Measurements from ENCODE around the gene PIWIL1. TPM values are rescaled to one million over a fixed set of nuclear protein-coding genes. Genes with fewer than 3 reads are reported as not detected.

Gene PIWIL1
- total RNA-seq, 1 donor from 2014 or later = not detected

- H3K4me3 Mint-ChIP-seq = no peak overlapping the region
- peaks cover 44% of the 10 kb centered on the region for H3K27me3 Mint-ChIP-seq (ENCODE audit: low read depth)
- no peak for DNase-seq (ENCODE audit: low read depth, low spot score)
- H3K4me1 Mint-ChIP-seq = no peaks in the 10 kb centered on the region
- TF ChIP-seq CTCF (conservative IDR thresholded peaks at IDR 0.05) = no peak
- peaks cover 2% of the 10 kb centered on the region for H3K36me3 Mint-ChIP-seq (ENCODE audit: low read depth)
- peaks cover 5% of the 10 kb centered on the region for H3K9me3 Mint-ChIP-seq
- H3K27ac Mint-ChIP-seq (ENCODE audit: unreplicated experiment) = no peak overlapping the region
Observed at GRCh38 chr12:130384234-130384633, 46.5 kb downstream of the PIWIL1 start.

- Mint-ChIP-seq H3K27ac (ENCODE audit: unreplicated experiment) (no peak overlapping the region), H3K4me3 (no peak overlapping the region), H3K9me3 (peaks cover 5% of the 10 kb centered on the region), H3K27me3 (ENCODE audit: low read depth) (peaks cover 43% of the 10 kb centered on the region), H3K36me3 (ENCODE audit: low read depth) (peaks cover 2% of the 10 kb centered on the region), H3K4me1 (no peaks in the 10 kb centered on the region)
- DNase-seq (ENCODE audit: low read depth, low spot score) = no peak
- TF ChIP-seq CTCF (conservative IDR thresholded peaks at IDR 0.05) = no peak
Observed at GRCh38 chr12:130385193-130385592, 47.5 kb downstream of the PIWIL1 start.

GRCh38 chr12:130391186-130391585 lies 53.5 kb downstream of the PIWIL1 start:
- H3K9me3 Mint-ChIP-seq = peaks cover 4% of the 10 kb centered on the region
- no peak for TF ChIP-seq CTCF (conservative IDR thresholded peaks at IDR 0.05)
- no peak overlapping the region for H3K27ac Mint-ChIP-seq (ENCODE audit: unreplicated experiment)
- no peak for DNase-seq (ENCODE audit: low read depth, low spot score)
- peaks cover 17% of the 10 kb centered on the region for H3K27me3 Mint-ChIP-seq (ENCODE audit: low read depth)
- no peak overlapping the region for H3K4me3 Mint-ChIP-seq
- peaks cover 7% of the 10 kb centered on the region for H3K4me1 Mint-ChIP-seq
- H3K36me3 Mint-ChIP-seq (ENCODE audit: low read depth) = peaks cover 4% of the 10 kb centered on the region

- H3K9me3 Mint-ChIP-seq = peaks cover 4% of the 10 kb centered on the region
- DNase-seq (ENCODE audit: low read depth, low spot score) = no peak
- peaks cover 15% of the 10 kb centered on the region for H3K4me1 Mint-ChIP-seq
- peaks cover 2% of the 10 kb centered on the region for H3K36me3 Mint-ChIP-seq (ENCODE audit: low read depth)
- H3K4me3 Mint-ChIP-seq = no peak overlapping the region
- peak overlapping the region; percentile 22 for H3K27ac Mint-ChIP-seq (ENCODE audit: unreplicated experiment)
- H3K27me3 Mint-ChIP-seq (ENCODE audit: low read depth) = peaks cover 16% of the 10 kb centered on the region
- no peak for TF ChIP-seq CTCF (conservative IDR thresholded peaks at IDR 0.05)
Observed at GRCh38 chr12:130394906-130395305, 57.2 kb downstream of the PIWIL1 start.

- DNase-seq (ENCODE audit: low read depth, low spot score) = no peak
- TF ChIP-seq CTCF (conservative IDR thresholded peaks at IDR 0.05) = no peak
- Mint-ChIP-seq H3K4me1 (peaks cover 15% of the 10 kb centered on the region), H3K9me3 (peaks cover 4% of the 10 kb centered on the region), H3K4me3 (no peak overlapping the region), H3K36me3 (ENCODE audit: low read depth) (no peaks in the 10 kb centered on the region), H3K27me3 (ENCODE audit: low read depth) (peaks cover 2% of the 10 kb centered on the region), H3K27ac (ENCODE audit: unreplicated experiment) (no peak overlapping the region)
Observed at GRCh38 chr12:130396667-130397066, 59.0 kb downstream of the PIWIL1 start.
